ENCODE measurements around the gene PCAT7. TPM values are rescaled to one million over a fixed set of nuclear protein-coding genes. Genes with fewer than 3 reads are reported as not detected.

PCAT7 gene
- total RNA-seq, 1 experiment from 2014 or later: 4.0 TPM

DNA sequence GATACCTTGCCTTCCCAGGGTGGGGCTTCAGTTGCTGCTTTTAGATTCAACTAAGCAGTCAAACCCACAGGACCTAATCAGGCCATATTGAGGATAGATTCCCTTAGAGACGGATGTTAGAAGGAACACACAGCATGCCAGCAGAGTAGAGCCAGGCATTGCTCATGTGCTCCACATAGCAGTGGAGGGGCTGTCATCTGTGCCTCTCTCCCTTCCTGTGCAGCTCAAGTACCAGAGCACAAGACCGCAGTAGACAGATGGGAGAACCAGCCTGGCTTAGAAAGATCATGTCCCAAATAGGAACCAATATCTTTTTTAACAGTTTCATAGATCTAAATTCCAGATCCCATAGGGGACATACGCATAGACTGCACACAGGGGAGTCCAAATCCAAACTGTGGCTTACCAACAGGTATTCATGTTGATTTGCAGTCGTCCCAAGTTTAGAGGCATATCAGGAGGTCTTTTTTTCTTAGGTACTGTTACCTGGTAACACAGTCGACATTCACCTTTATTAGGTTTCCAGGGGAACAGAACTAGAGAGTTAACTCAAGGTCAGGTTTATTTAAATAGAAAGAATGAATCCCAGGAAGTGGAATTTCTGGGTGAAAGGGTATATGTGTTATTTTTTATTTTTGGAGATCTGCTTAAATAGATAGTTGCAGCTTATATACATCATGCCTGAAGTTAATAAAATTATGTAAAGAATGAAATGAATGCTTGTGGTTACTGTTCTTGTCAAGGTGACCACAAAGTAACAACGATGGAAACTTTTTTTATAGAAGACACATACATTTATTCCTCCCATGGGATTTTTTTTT, 43.5 kb upstream of the PCAT7 start:
- no peak overlapping the region for H3K4me3 Mint-ChIP-seq
- no peak overlapping the region for H3K18ac ChIP-seq (ENCODE audit: insufficient read length, low read depth, low read length)
- H3K9me3 ChIP-seq (ENCODE audit: control insufficient read depth, low read depth, low read length): no peaks in the 10 kb centered on the region
- H3K27ac ChIP-seq (ENCODE audit: insufficient read length, low read depth, low read length): no peak overlapping the region
- H3T11ph ChIP-seq (ENCODE audit: low read length): no peak overlapping the region
- H4K91ac ChIP-seq (ENCODE audit: insufficient read length, low read depth, low read length): no peak overlapping the region
- H2AK5ac ChIP-seq (ENCODE audit: insufficient read length, low read length): no peak overlapping the region
- H2AFZ ChIP-seq (ENCODE audit: low read length): no peak overlapping the region
- H3K23ac ChIP-seq (ENCODE audit: insufficient read length, low read depth, low read length): no peak overlapping the region
- no peak overlapping the region for H2BK120ac ChIP-seq (ENCODE audit: low read depth, low read length, poor library complexity, severe bottlenecking)
- H3K56ac ChIP-seq (ENCODE audit: insufficient read length, low read depth, low read length): no peak overlapping the region
- no peak overlapping the region for H4K5ac ChIP-seq (ENCODE audit: insufficient read length, low read depth, low read length)
- TF ChIP-seq CTCF (conservative IDR thresholded peaks at IDR 0.05): no peak
- no peak overlapping the region for H2BK5ac ChIP-seq (ENCODE audit: insufficient read length, low read length)
- no peak overlapping the region for H3K4me2 ChIP-seq (ENCODE audit: insufficient read depth, insufficient read length, low read length)
- no peaks in the 10 kb centered on the region for H3K27me3 ChIP-seq (ENCODE audit: insufficient read depth, low read length)
- H3K4me1 Mint-ChIP-seq: peaks cover 8 to 11% of the 10 kb centered on the region in 2 experiments
- no peak for DNase-seq
- no peak overlapping the region for H3K14ac ChIP-seq (ENCODE audit: insufficient read depth, low read length)
- no peaks in the 10 kb centered on the region for H3K23me2 ChIP-seq (ENCODE audit: insufficient read length, low read depth, low read length, poor library complexity, severe bottlenecking)
- H3K4me1 ChIP-seq (ENCODE audit: insufficient read depth, low read length): no peaks in the 10 kb centered on the region
- no peak overlapping the region for H3K9ac ChIP-seq (ENCODE audit: extremely low read depth, insufficient read length, low read length)
- no peak overlapping the region for H2BK15ac ChIP-seq (ENCODE audit: low read depth, low read length)
- no peak overlapping the region for H3K4ac ChIP-seq (ENCODE audit: low read depth, low read length)
- H3K36me3 Mint-ChIP-seq (ENCODE audit: insufficient read depth in 1 of 3, low read depth in 3 of 3): no peaks in the 10 kb centered on the region
- no peaks in the 10 kb centered on the region for H3K9me3 Mint-ChIP-seq
- no peaks in the 10 kb centered on the region for H3K27me3 Mint-ChIP-seq (ENCODE audit: low read depth)
- H3K79me2 ChIP-seq (ENCODE audit: insufficient read depth, low read length): no peaks in the 10 kb centered on the region
- no peak overlapping the region for H2BK12ac ChIP-seq (ENCODE audit: insufficient read length, low read depth, low read length)
- H4K8ac ChIP-seq (replicated peaks; ENCODE audit: insufficient read length, low read depth, low read length): no peak overlapping the region
- no peaks in the 10 kb centered on the region for H3K79me1 ChIP-seq (ENCODE audit: insufficient read depth, low read depth, low read length, poor library complexity, severe bottlenecking)
- WGBS (ENCODE audit: extremely low coverage, insufficient read length, low lambda C conversion rate): no CpG with 5 or more reads among the region's 6 CpGs
- H3K27ac Mint-ChIP-seq: peak overlapping the region in 1 of 3 experiments; percentile 36; a peak in 1 of 7 replicates
- H2BK20ac ChIP-seq (ENCODE audit: low read depth, low read length, poor library complexity, severe bottlenecking): no peak overlapping the region
- H4K20me1 ChIP-seq (ENCODE audit: control insufficient read depth, insufficient read depth, insufficient read length): no peaks in the 10 kb centered on the region
